ENCODE data around the gene CPOX.
"Not testable (repeated sequence)": the region's sequence is repeated elsewhere in the genome, so short reads cannot be mapped to it uniquely, and the experiment has no call there.

The CPOX gene

GRCh38 chr3:98560911-98561310 lies 32.5 kb downstream of the CPOX start:
- Histone ChIP-seq H3F3A (ENCODE audit: insufficient read depth, low read length) (peaks cover 20% of the 10 kb centered on the region), H3K9me3 (replicated peaks; ENCODE audit: insufficient read depth, low read length) (no peaks in the 10 kb centered on the region), H3K9ac (ENCODE audit: low read length) (no peak overlapping the region), H3K4me1 (ENCODE audit: low read length) (peaks cover 41% of the 10 kb centered on the region), H4K20me1 (ENCODE audit: insufficient read depth, low read length) (no peaks in the 10 kb centered on the region), H3K79me2 (ENCODE audit: low read length) (no peaks in the 10 kb centered on the region), H3K27me3 (replicated peaks; ENCODE audit: insufficient read depth, low read length) (no peaks in the 10 kb centered on the region), H3K27ac (ENCODE audit: low read length) (no peak overlapping the region), H3K4me3 (ENCODE audit: low read length) (no peak overlapping the region), H2AFZ (ENCODE audit: low read length) (no peak overlapping the region), H3K36me3 (replicated peaks; ENCODE audit: insufficient read depth, low read length) (no peaks in the 10 kb centered on the region), H3K4me2 (ENCODE audit: low read depth, low read length) (no peak overlapping the region), H3K9me2 (replicated peaks; ENCODE audit: insufficient read depth, low read length) (no peaks in the 10 kb centered on the region)
- no peak for DNase-seq
- no peak for TF ChIP-seq CTCF (IDR thresholded peaks at IDR 0.05; ENCODE audit: low read length)
- no peak for TF ChIP-seq EZH2phosphoT487 (IDR thresholded peaks at IDR 0.05; ENCODE audit: low read length)

GRCh38 chr3:98559769-98560168 lies 33.6 kb downstream of the CPOX start:
- H3K79me2 ChIP-seq (ENCODE audit: low read length); H3K4me2 ChIP-seq (ENCODE audit: low read depth, low read length); H3K4me3 ChIP-seq (ENCODE audit: low read length); H3K27me3 ChIP-seq (replicated peaks; ENCODE audit: insufficient read depth, low read length); DNase-seq; H3K9ac ChIP-seq (ENCODE audit: low read length); H3K27ac ChIP-seq (ENCODE audit: low read length); H4K20me1 ChIP-seq (ENCODE audit: insufficient read depth, low read length); H3K9me3 ChIP-seq (replicated peaks; ENCODE audit: insufficient read depth, low read length); H3K36me3 ChIP-seq (replicated peaks; ENCODE audit: insufficient read depth, low read length); H2AFZ ChIP-seq (ENCODE audit: low read length); H3K9me2 ChIP-seq (replicated peaks; ENCODE audit: insufficient read depth, low read length): not testable (repeated sequence)
- peaks cover 30% of the 10 kb centered on the region for H3F3A ChIP-seq (ENCODE audit: insufficient read depth, low read length)
- peaks cover 39% of the 10 kb centered on the region for H3K4me1 ChIP-seq (ENCODE audit: low read length)

GRCh38 chr3:98558100-98558827 lies 35.1 kb downstream of the CPOX start:
- Histone ChIP-seq H3K27ac (ENCODE audit: low read length) (no peak overlapping the region), H4K20me1 (ENCODE audit: insufficient read depth, low read length) (no peaks in the 10 kb centered on the region), H3K9me3 (replicated peaks; ENCODE audit: insufficient read depth, low read length) (no peaks in the 10 kb centered on the region), H3K36me3 (replicated peaks; ENCODE audit: insufficient read depth, low read length) (no peaks in the 10 kb centered on the region), H3K4me2 (ENCODE audit: low read depth, low read length) (no peak overlapping the region), H3F3A (ENCODE audit: insufficient read depth, low read length) (peaks cover 30% of the 10 kb centered on the region), H3K79me2 (ENCODE audit: low read length) (no peaks in the 10 kb centered on the region), H3K9me2 (replicated peaks; ENCODE audit: insufficient read depth, low read length) (no peaks in the 10 kb centered on the region), H3K27me3 (replicated peaks; ENCODE audit: insufficient read depth, low read length) (no peaks in the 10 kb centered on the region), H2AFZ (ENCODE audit: low read length) (no peak overlapping the region), H3K4me3 (ENCODE audit: low read length) (no peak overlapping the region), H3K9ac (ENCODE audit: low read length) (no peak overlapping the region), H3K4me1 (ENCODE audit: low read length) (peaks cover 33% of the 10 kb centered on the region)
- DNase-seq: no peak
- TF ChIP-seq CTCF (IDR thresholded peaks at IDR 0.05; ENCODE audit: low read length): no peak
- TF ChIP-seq EZH2 (optimal IDR thresholded peaks at IDR 0.05; ENCODE audit: low read depth, low read length): no peak
- TF ChIP-seq EZH2phosphoT487 (IDR thresholded peaks at IDR 0.05; ENCODE audit: low read length): no peak

GRCh38 chr3:98557324-98558010 lies 35.9 kb downstream of the CPOX start:
- Histone ChIP-seq H3K36me3 (replicated peaks; ENCODE audit: insufficient read depth, low read length) (no peaks in the 10 kb centered on the region), H4K20me1 (ENCODE audit: insufficient read depth, low read length) (no peaks in the 10 kb centered on the region), H3K4me1 (ENCODE audit: low read length) (peaks cover 28% of the 10 kb centered on the region), H3K9ac (ENCODE audit: low read length) (no peak overlapping the region), H3K9me3 (replicated peaks; ENCODE audit: insufficient read depth, low read length) (no peaks in the 10 kb centered on the region), H3F3A (ENCODE audit: insufficient read depth, low read length) (peaks cover 30% of the 10 kb centered on the region), H3K79me2 (ENCODE audit: low read length) (no peaks in the 10 kb centered on the region), H3K27me3 (replicated peaks; ENCODE audit: insufficient read depth, low read length) (no peaks in the 10 kb centered on the region), H2AFZ (ENCODE audit: low read length) (peak overlapping the region; percentile 18; the same call in 1 of the 2 replicates), H3K27ac (ENCODE audit: low read length) (peak overlapping the region; percentile 90), H3K4me2 (ENCODE audit: low read depth, low read length) (peak overlapping the region; percentile 81; the same call in 1 of the 2 replicates), H3K4me3 (ENCODE audit: low read length) (no peak overlapping the region), H3K9me2 (replicated peaks; ENCODE audit: insufficient read depth, low read length) (no peaks in the 10 kb centered on the region)
- DNase-seq: no peak
- TF ChIP-seq CTCF (IDR thresholded peaks at IDR 0.05; ENCODE audit: low read length) (no peak), EZH2phosphoT487 (IDR thresholded peaks at IDR 0.05; ENCODE audit: low read length) (no peak), EZH2 (optimal IDR thresholded peaks at IDR 0.05; ENCODE audit: low read depth, low read length) (no peak)
